SIG-M5 treated with dmso at 0.1 percent for 504 hours (cell line): Measurements from ENCODE around the gene PRKCA.

Experiments used
- DNase-seq: peaks from one replicate; lab custom pipeline; 2025; ENCODE audit not compliant: unreplicated experiment; lab: John Stamatoyannopoulos, UW

Gene PRKCA

GRCh38 chr17:66750781-66751543, 448.5 kb downstream of the PRKCA start:
- DNase-seq = no peak

- no peak for DNase-seq
These were observed 449.4 kb downstream of the PRKCA start for GRCh38 chr17:66751771-66752170.

- DNase-seq = no peak
These were observed 450.0 kb downstream of the PRKCA start for GRCh38 chr17:66752411-66752810.

GRCh38 chr17:66753126-66753920, 450.9 kb downstream of the PRKCA start:
- DNase-seq = no peak

GRCh38 chr17:66755101-66755943, 452.9 kb downstream of the PRKCA start:
- no peak for DNase-seq

GRCh38 chr17:66755944-66756290, 453.5 kb downstream of the PRKCA start:
- no peak for DNase-seq

GRCh38 chr17:66760324-66760723, 457.9 kb downstream of the PRKCA start:
- no peak for DNase-seq

- DNase-seq = no peak
These were observed 459.9 kb downstream of the PRKCA start for GRCh38 chr17:66762276-66762675.

GRCh38 chr17:66763056-66763455, 460.6 kb downstream of the PRKCA start:
- no peak for DNase-seq

- DNase-seq = no peak
These were observed 462.1 kb downstream of the PRKCA start for GRCh38 chr17:66764506-66764905.

- DNase-seq = no peak
These were observed 464.9 kb downstream of the PRKCA start for GRCh38 chr17:66767154-66767933.

- no peak for DNase-seq
These were observed 467.5 kb downstream of the PRKCA start for GRCh38 chr17:66769911-66770310.

GRCh38 chr17:66772148-66772812, 469.9 kb downstream of the PRKCA start:
- DNase-seq = no peak

- no peak for DNase-seq
These were observed 472.9 kb downstream of the PRKCA start for GRCh38 chr17:66775271-66775670.

- no peak for DNase-seq
These were observed 473.5 kb downstream of the PRKCA start for GRCh38 chr17:66775881-66776400.

- DNase-seq = no peak
These were observed 474.7 kb downstream of the PRKCA start for GRCh38 chr17:66776999-66777688.

GRCh38 chr17:66777689-66778225, 475.3 kb downstream of the PRKCA start:
- DNase-seq = no peak

GRCh38 chr17:66778531-66779236, 476.3 kb downstream of the PRKCA start:
- no peak for DNase-seq

- DNase-seq = no peak
These were observed 476.8 kb downstream of the PRKCA start for GRCh38 chr17:66779237-66779606.
